GM21619 (cell line): Measurements from ENCODE around the gene S100A3.

Experiments
- ATAC-seq: cut with Tn5 transposase; IDR thresholded peaks from one replicate; pipeline ENCODE4 v1.9.1; 2021; ENCODE audit not compliant: unreplicated experiment

S100A3 gene

DNA sequence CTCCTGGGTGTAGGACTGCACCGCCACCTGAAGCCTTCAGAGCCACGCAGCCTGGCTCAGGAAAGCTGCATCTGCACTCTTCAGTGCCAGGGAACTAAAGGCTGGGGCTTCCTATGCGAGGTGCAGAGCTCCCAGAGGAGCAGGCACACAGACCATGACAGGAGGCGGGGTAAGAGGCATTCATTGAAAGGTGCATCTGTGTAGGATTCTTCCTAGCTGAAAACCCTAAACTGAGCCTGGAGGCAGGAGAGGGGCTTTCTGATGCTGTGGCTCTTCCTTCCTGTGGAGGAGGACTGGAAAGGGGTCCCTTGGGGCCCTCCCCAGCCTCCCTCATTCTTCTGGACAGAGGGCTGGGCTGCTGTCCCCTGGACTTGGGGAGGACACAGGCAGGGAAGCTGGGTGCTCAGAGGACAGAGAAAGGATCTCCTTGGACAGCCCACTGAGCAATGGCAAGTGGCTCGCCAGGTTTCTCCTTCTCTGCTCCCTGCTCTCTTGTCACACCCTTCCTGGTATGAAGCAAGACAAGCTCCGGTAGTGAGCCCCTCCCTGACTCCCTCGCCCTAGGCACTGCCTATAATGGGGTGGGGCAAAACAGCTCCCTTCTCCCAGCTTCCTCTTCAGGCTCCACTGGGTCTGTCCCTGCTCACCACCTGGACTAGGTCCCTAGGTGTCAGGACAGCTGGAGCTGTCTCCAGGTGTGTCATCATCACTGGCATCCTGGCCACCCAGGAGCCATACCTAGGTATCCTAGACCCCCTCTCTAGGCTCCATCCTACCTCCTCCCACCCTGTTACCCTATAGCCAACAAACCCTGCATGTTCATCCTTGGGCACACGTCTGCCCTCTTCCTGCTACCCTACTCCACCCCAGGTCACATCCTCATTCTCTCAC, 33.3 kb downstream of the S100A3 start:
- ATAC-seq, result no peak

DNA sequence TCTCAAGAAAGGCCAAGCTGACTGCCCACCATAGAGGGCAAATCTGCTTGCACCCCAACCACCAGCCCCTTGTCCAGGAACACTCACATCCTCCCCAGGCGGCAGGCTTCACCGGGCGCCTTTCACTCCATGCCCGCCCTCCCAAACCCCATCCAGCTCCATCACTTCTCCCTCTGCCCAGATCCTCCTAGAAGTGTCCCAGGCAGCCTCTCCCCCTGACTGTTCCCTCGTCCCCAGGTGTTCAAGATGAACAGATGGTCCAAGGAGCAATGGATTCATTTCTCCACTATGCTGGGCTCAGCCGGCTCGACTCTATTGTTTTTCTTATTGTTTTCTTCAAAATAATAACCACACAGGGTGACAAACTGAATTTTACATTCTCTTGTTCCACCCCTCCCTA, 35.4 kb downstream of the S100A3 start:
- ATAC-seq, result no peak

DNA sequence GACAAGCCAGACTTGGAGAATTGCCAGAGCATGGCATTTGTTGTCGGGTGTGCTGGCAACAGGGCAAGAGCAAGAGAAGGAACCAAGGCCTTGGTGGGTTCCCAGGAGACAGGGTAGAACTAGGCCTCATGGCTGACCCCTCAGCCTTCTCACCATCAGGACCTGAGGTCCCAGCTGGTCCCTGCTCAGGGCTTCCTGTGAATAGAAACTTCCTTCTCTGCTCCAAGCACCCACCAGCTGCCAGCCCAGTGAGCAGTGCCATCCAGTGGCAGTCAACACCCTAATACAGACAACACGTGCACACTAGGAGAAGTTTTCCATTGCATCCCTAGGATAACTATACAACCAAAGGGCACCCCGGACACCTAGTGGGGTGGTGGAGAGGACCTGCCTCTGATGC, 36.0 kb downstream of the S100A3 start:
- no peak for ATAC-seq

DNA sequence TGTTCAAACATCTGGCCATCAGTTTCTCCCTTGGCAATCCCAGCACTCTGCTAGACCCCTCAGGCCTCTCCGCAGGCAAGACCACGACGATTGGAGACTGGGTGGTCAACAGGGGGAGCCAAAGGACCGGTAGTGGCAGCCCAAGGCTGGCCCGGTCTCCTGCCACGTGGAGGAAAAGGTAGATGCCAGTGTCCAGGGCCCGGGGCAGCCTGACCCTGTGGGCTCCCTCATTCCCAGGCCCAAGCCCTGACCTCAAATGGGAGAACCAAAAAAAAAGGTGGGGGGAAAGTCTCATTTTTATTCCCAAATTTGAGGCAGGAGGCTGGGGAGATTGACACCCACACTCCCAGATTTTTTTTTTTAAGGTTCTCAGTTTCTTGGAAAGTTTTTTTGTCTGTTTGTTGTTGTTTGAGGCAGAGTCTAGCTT, 38.1 kb downstream of the S100A3 start:
- ATAC-seq, result no peak

- no peak for ATAC-seq
Measured at GRCh38 chr1:153509729-153510354, 39.2 kb downstream of the S100A3 start.

DNA sequence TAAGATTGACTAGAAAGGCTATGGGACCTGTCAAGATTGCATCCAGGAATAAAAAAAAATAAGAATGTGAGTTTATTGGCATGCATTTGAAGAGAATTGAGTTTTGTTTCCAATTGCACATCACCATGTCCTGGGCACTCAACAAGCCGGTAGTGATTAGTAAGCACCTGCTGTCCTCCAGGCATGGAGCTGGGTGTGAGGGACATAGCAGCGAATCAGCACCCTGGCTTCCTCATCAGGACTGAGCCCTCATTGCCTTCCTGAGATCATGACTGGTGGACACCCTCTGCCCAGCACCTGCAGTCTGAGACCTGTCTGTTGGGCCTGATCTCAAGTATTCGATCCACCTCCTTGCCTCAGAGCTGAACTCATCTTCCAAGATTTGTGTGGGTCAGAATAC, 40.0 kb downstream of the S100A3 start:
- no peak for ATAC-seq

DNA sequence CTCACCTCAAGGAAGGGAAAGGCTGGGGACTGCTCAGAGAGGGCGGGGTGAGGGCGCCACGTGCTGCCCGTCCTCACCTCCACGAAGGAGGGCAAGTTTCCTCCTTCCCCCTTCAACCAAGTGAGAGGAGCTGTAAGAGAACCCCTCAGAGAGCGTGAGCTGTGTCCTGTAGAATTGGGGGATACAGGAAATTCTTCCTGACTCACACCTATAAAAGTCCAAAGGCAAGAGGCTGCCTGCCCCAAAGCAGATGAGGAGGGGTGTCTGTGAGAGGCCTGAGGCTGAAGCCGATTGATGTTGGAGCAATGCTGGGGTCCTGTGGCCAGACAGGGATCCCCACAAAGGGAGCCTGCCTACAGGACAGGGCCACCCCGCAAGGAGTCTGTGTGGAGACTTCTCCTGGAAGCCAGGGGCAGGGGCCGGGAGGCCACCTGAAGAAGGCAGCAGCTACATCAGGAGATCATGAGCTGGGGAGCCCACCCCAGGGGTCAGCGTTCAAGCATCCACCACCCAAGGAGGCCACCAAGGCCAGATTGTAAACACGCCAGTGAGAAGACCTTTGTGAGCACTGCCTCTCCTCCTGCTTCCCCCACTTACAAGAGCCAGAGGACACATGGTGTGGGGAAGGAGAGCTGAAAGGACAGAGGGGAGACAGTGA, 41.0 kb downstream of the S100A3 start:
- ATAC-seq, result no peak

DNA sequence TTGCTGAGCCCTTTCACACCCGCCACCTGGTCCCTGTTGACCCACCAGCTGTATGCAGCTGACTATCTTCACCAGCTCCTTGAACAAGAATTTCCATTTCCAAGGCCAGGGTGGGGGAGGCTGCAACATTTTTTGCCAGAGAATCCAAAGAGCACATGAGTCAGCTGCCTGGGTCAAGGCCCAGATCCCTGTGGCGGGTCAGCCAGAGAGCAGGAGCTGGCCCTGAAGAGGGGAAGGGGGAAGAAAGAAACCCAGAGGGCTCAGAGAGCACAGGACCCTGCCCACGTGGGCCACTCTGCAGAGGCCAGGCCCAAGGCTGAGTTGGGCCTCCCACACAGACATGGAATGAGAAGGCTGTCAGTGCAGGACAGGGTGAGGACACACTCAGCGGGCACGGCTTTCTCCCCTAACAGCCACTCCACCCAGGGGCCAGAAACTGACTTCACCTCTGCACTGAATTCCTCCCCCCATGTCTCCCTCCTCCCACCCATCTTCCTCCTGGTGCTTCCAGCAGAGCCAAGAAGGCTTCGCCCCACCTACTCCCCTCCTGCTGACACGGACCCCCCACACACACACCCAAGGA, 42.1 kb downstream of the S100A3 start:
- ATAC-seq, result no peak

DNA sequence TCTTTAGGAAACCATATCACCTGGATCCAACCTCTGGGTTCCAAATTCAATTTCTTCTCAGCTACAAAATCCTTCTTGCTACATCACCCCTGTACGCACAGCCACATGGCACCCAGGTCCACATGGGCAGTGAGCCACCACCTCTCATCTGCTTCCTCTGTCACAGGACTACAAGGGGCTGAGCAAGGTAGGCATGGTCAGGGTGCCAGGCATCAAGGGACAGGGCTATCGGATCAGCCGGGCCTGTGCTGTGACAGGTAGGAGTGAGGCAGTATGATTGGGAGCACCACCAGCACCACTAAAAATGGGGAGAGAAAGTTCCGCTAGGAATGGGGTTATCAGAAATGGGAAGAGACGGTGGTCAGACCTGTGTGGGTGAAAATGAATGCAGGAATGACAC, 42.7 kb downstream of the S100A3 start:
- no peak for ATAC-seq

DNA sequence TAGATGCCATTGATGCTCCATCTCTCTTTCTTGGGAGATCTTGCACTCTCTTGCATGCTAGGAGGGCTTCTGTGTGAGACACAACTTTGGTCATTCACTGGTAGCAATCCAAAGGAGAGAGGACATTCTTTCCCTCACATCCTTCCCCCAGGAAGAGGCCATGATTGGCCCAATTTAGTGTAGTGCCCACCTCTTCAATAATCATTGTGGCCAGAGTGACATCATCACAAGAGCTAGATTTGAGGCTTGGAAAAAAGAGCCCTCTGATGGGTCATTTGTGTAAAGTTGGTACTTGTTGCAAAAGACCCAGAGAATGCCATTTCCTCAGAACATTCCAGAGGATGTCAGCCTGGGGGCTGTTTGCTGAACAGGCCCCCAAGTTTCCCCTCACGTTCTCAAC, 43.5 kb downstream of the S100A3 start:
- ATAC-seq, result no peak

DNA sequence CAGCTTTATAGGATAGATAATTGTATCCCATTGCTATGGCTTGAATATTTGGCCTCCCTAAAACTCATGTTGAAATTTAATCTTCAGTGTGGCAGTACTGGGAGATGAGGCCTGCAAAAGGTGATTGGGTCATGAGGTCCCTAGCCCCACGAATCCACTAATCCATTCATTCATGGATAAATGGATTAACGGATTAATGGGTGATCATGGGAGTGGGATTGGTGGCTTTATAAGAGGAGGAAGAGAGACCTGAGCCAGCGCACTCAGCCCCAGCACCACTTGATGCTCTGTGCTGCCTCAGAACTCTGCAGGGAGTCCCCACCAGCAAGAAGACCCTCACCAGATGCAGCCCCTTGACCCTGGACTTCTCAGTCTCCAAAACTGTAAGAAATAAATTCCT, 45.3 kb downstream of the S100A3 start:
- ATAC-seq, result no peak

- no peak for ATAC-seq
Measured at GRCh38 chr1:153498746-153499145, 50.3 kb downstream of the S100A3 start.
